ENCODE results near the gene GRM4. TPM values are rescaled to one million over a fixed set of nuclear protein-coding genes. Genes with fewer than 3 reads are reported as not detected.

GRM4 gene
- total and polyA plus RNA-seq, 10 of the 15 experiments (the other 5 are each of a cell fraction or from before 2014, with no cell fraction given), result 0.01 to 0.31 (median 0.05) TPM; not detected in 2

GRCh38 chr6:34151321-34152041 is 5.6 kb upstream of the GRM4 start:
- POLR2A ChIA-PET, result no interaction called here
- intact Hi-C loops (cut with micrococcal nuclease; ENCODE audit: unreplicated experiment), result loop anchor here (10.0 kb wide), 1 partner anchor 567 kb away; the partner anchor contains the start of gene BAK1
- no peak for TF ChIP-seq E4F1 (IDR thresholded peaks at IDR 0.05; ENCODE audit: borderline replicate concordance, partially characterized antibody)
- TF ChIP-seq RAD21 (IDR thresholded peaks at IDR 0.05; ENCODE audit: insufficient read depth, low read depth, low read length), result no peak
- no peak for TF ChIP-seq CHD2 (IDR thresholded peaks at IDR 0.05; ENCODE audit: borderline replicate concordance, low read depth, low read length)
- no peak for TF ChIP-seq ZNF384 (IDR thresholded peaks at IDR 0.05; ENCODE audit: borderline replicate concordance, low read depth, low read length)
- TF ChIP-seq ZBTB11 (CRISPR knock-in tag; IDR thresholded peaks at IDR 0.05), result no peak
- TF ChIP-seq PKNOX1 (IDR thresholded peaks at IDR 0.05), result no peak
- TF ChIP-seq MAX (IDR thresholded peaks at IDR 0.05; ENCODE audit: low read depth, low read length), result no peak
- TF ChIP-seq NFIC (IDR thresholded peaks at IDR 0.05; ENCODE audit: low read depth, low read length), result no peak
- no peak for TF ChIP-seq EZH2 (IDR thresholded peaks at IDR 0.05; ENCODE audit: borderline replicate concordance, control insufficient read depth, low read depth, low read length)
- no peak for TF ChIP-seq SMAD1 (IDR thresholded peaks at IDR 0.05; ENCODE audit: low read depth, partially characterized antibody)
- no peak for TF ChIP-seq BRCA1 (IDR thresholded peaks at IDR 0.05; ENCODE audit: low read depth, low read length)
- TF ChIP-seq MYB (IDR thresholded peaks at IDR 0.05; ENCODE audit: borderline replicate concordance, low read depth, low read length), result no peak
- TF ChIP-seq ZBTB33 (IDR thresholded peaks at IDR 0.05), result no peak

More at GRCh38 chr6:34151321-34152041, 5.6 kb upstream of the GRM4 start:
- BruUV-seq (replicated peaks), result no TSS peak
- ChIA-PET SMC1A (ENCODE audit: uncharacterized antibody, unreplicated experiment) (no interaction called here), CTCF (interaction anchor here (0.9 to 2.8 kb wide), 3 partner anchors 10 to 381 kb away, joined by 3 to 13 read pairs (median 3); no protein-coding TSS in a partner anchor), RAD21 (ENCODE audit: unreplicated experiment) (no interaction called here)
- peaks cover 3% of the 10 kb centered on the region in 2 experiments; a peak in 3 of 4 replicates for H3K27me3 ChIP-seq (replicated peaks in 1 of 2; ENCODE audit: control insufficient read depth in 2 of 2, insufficient read depth in 2 of 2, low read length in 1 of 2)
- peaks cover 26% of the 10 kb centered on the region for H3K4me1 ChIP-seq (ENCODE audit: control insufficient read depth, insufficient read depth, low read length)
- ATAC-seq (no peak), DNase-seq (ENCODE audit: low read depth, low spot score) (no peak), FAIRE-seq (no peak)
- H4K20me1 ChIP-seq (ENCODE audit: control insufficient read depth, insufficient read depth), result no peaks in the 10 kb centered on the region
- in situ Hi-C loops (cut with MboI), result loop anchor here (10.0 kb wide), 1 partner anchor 97 kb away; no protein-coding TSS in a partner anchor
- no peak overlapping the region for H3K9ac ChIP-seq (ENCODE audit: control insufficient read depth, insufficient read depth, low read length)
- WGBS (ENCODE audit: insufficient coverage, insufficient replicate concordance, low lambda C conversion rate, missing lambda C conversion rate), result 22% methylated on average over 19 of the region's 21 CpGs
- no peak overlapping the region for H3K4me2 ChIP-seq (ENCODE audit: control insufficient read depth, insufficient read depth)
- no peaks in the 10 kb centered on the region; the same call in 2 of the 3 replicates for H3K9me3 ChIP-seq (replicated peaks; ENCODE audit: control insufficient read depth, insufficient read depth, low read length)
- H3K27ac ChIP-seq (ENCODE audit: control insufficient read depth, insufficient read depth), result no peak overlapping the region
- H3K36me3 ChIP-seq (ENCODE audit: control insufficient read depth in 2 of 2, insufficient read depth in 2 of 2, low read length in 1 of 2), result no peaks in the 10 kb centered on the region
- H3K79me2 ChIP-seq (ENCODE audit: control insufficient read depth, insufficient read depth, low read length), result no peaks in the 10 kb centered on the region
- H3K4me3 ChIP-seq, result no peak overlapping the region
- H2AFZ ChIP-seq (ENCODE audit: control insufficient read depth, low read depth, low read length), result no peak overlapping the region

All from GM12878 (cell line).